ENCODE measurements around the gene NEU1.

The NEU1 gene

DNA sequence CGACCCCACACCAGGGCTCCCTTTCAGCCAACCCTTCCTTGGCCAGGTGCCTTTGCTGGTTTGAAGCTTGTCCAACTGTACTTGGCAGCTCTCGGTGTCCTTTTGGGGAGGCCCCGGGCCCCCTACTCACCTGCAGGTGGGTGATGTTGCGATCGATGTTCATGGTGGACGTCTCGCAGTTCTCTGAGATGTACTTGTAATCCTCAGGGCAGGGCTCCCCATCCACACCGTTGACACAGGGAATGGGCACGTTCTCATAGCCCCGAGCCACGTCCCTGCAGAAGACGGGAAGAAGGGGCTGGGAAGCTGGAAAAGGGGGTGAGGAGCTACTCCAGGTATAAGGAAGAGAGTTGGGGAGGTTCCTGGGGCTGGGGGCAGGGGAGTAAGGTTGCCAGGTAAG is 21.1 kb upstream of the NEU1 start:
- no peaks in the 10 kb centered on the region for H3K27me3 ChIP-seq (ENCODE audit: insufficient read depth, low read length, poor library complexity, severe bottlenecking)
- no peak overlapping the region for H3K4me2 ChIP-seq (ENCODE audit: low read depth, low read length, poor library complexity, severe bottlenecking)
- no peaks in the 10 kb centered on the region for H3K79me2 ChIP-seq (ENCODE audit: insufficient read depth, low read length)
- no peaks in the 10 kb centered on the region for H3F3A ChIP-seq (ENCODE audit: low read depth)
- no peaks in the 10 kb centered on the region for H3K9me3 ChIP-seq (ENCODE audit: insufficient read depth, low read depth, low read length)
- no peaks in the 10 kb centered on the region for H3K4me1 ChIP-seq (ENCODE audit: insufficient read depth, low read length, poor library complexity, severe bottlenecking)
- H3K9me2 ChIP-seq (replicated peaks; ENCODE audit: low read depth, low read length), result no peaks in the 10 kb centered on the region
- no peak overlapping the region for H2AFZ ChIP-seq (ENCODE audit: low read length)
- H3K9ac ChIP-seq (ENCODE audit: low read depth, low read length, poor library complexity, severe bottlenecking), result no peak overlapping the region
- H3K36me3 ChIP-seq (ENCODE audit: insufficient read depth, low read length), result peaks cover 86% of the 10 kb centered on the region; the same call in 1 of the 2 replicates
- H4K20me1 ChIP-seq (ENCODE audit: insufficient read depth, low read length, poor library complexity, severe bottlenecking), result no peaks in the 10 kb centered on the region
- TF ChIP-seq EZH2phosphoT487 (IDR thresholded peaks at IDR 0.05; ENCODE audit: borderline replicate concordance), result no peak
- TF ChIP-seq, protein P1, sequence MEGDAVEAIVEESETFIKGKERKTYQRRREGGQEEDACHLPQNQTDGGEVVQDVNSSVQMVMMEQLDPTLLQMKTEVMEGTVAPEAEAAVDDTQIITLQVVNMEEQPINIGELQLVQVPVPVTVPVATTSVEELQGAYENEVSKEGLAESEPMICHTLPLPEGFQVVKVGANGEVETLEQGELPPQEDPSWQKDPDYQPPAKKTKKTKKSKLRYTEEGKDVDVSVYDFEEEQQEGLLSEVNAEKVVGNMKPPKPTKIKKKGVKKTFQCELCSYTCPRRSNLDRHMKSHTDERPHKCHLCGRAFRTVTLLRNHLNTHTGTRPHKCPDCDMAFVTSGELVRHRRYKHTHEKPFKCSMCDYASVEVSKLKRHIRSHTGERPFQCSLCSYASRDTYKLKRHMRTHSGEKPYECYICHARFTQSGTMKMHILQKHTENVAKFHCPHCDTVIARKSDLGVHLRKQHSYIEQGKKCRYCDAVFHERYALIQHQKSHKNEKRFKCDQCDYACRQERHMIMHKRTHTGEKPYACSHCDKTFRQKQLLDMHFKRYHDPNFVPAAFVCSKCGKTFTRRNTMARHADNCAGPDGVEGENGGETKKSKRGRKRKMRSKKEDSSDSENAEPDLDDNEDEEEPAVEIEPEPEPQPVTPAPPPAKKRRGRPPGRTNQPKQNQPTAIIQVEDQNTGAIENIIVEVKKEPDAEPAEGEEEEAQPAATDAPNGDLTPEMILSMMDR (conservative IDR thresholded peaks at IDR 0.05; ENCODE audit: low read length), result no peak
- no peak overlapping the region for H3K4me3 ChIP-seq (ENCODE audit: low read length, poor library complexity, severe bottlenecking)

DNA sequence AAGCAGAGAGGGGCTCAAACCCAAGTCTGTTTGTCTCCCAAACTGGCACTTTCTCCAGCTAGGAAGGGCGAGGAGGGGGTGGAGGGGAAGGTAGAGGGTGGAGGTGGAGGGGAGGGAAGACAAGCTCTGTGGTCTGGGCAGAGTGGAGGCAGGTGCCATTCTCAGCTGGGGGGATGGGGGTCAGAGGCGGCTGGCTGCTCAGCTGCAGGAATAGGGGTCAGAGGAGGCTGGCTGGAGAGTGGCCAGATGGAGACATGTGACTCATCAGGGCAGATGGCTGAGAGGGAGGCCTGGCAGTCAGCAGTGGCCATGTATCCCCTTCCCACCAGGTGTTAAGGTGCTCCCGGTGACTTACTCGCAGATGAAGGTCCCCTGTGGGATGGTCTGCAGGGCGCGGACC is 19.7 kb upstream of the NEU1 start:
- H3K27me3 ChIP-seq (ENCODE audit: insufficient read depth, low read length, poor library complexity, severe bottlenecking), result no peaks in the 10 kb centered on the region
- no peaks in the 10 kb centered on the region for H4K20me1 ChIP-seq (ENCODE audit: insufficient read depth, low read length, poor library complexity, severe bottlenecking)
- H3K36me3 ChIP-seq (ENCODE audit: insufficient read depth, low read length), result peaks cover 74% of the 10 kb centered on the region; the same call in 1 of the 2 replicates
- H3K4me3 ChIP-seq (ENCODE audit: low read length, poor library complexity, severe bottlenecking), result no peak overlapping the region
- no peak overlapping the region for H2AFZ ChIP-seq (ENCODE audit: low read length)
- H3K4me2 ChIP-seq (ENCODE audit: low read depth, low read length, poor library complexity, severe bottlenecking), result no peak overlapping the region
- H3K9me3 ChIP-seq (ENCODE audit: insufficient read depth, low read depth, low read length), result no peaks in the 10 kb centered on the region
- no peaks in the 10 kb centered on the region for H3K9me2 ChIP-seq (replicated peaks; ENCODE audit: low read depth, low read length)
- H3K9ac ChIP-seq (ENCODE audit: low read depth, low read length, poor library complexity, severe bottlenecking), result no peak overlapping the region
- TF ChIP-seq EZH2phosphoT487 (IDR thresholded peaks at IDR 0.05; ENCODE audit: borderline replicate concordance), result no peak
- TF ChIP-seq, protein P1 (conservative IDR thresholded peaks at IDR 0.05; ENCODE audit: low read length), result no peak
- no peaks in the 10 kb centered on the region for H3K79me2 ChIP-seq (ENCODE audit: insufficient read depth, low read length)
- no peaks in the 10 kb centered on the region for H3K4me1 ChIP-seq (ENCODE audit: insufficient read depth, low read length, poor library complexity, severe bottlenecking)
- H3F3A ChIP-seq (ENCODE audit: low read depth), result no peaks in the 10 kb centered on the region

DNA sequence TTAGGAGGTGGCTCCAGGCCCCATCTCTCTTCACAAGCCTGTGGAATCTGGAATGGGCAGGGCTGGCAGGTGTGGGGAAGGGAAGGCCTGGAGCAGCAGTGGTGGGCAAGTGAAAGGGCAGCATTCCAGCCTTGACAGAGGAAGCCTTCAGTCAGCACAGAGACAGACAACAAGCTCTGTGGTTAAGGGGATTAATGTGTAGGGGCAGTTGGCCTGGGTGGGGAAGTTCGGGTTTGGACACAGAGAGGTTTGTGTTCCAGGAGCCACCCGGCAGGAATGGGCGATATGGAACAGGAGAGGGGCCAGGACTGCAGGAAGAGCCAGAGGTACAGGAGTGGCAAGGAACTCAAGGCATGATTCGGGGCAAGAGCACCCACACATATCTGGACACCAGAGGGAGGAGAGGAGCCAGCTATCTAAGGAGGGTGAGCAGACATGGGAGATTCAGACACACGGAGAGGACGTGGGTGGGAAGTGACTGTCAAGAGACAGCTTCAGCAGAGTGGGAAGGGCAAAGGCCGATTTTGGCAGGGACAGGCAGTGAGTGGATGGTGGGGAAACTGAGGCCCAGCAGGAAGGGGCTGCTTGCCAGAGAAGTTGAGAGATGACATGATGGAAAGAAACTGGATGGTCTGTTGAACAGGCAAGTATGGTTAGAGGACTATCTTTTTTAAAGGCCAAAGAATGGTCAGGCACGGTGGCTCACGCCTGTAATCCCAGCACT is 18.7 kb upstream of the NEU1 start:
- H3K36me3 ChIP-seq (ENCODE audit: insufficient read depth, low read length), result peaks cover 64% of the 10 kb centered on the region; the same call in 1 of the 2 replicates
- no peaks in the 10 kb centered on the region for H3K79me2 ChIP-seq (ENCODE audit: insufficient read depth, low read length)
- no peaks in the 10 kb centered on the region for H3F3A ChIP-seq (ENCODE audit: low read depth)
- TF ChIP-seq, protein P1 (conservative IDR thresholded peaks at IDR 0.05; ENCODE audit: low read length), result no peak
- no peak for TF ChIP-seq EZH2phosphoT487 (IDR thresholded peaks at IDR 0.05; ENCODE audit: borderline replicate concordance)
- no peaks in the 10 kb centered on the region for H3K27me3 ChIP-seq (ENCODE audit: insufficient read depth, low read length, poor library complexity, severe bottlenecking)
- no peaks in the 10 kb centered on the region for H3K9me3 ChIP-seq (ENCODE audit: insufficient read depth, low read depth, low read length)
- no peak overlapping the region for H3K9ac ChIP-seq (ENCODE audit: low read depth, low read length, poor library complexity, severe bottlenecking)
- no peaks in the 10 kb centered on the region for H4K20me1 ChIP-seq (ENCODE audit: insufficient read depth, low read length, poor library complexity, severe bottlenecking)
- no peak overlapping the region for H3K4me2 ChIP-seq (ENCODE audit: low read depth, low read length, poor library complexity, severe bottlenecking)
- no peak overlapping the region for H2AFZ ChIP-seq (ENCODE audit: low read length)
- H3K4me1 ChIP-seq (ENCODE audit: insufficient read depth, low read length, poor library complexity, severe bottlenecking), result no peaks in the 10 kb centered on the region
- H3K9me2 ChIP-seq (replicated peaks; ENCODE audit: low read depth, low read length), result no peaks in the 10 kb centered on the region
- no peak overlapping the region for H3K4me3 ChIP-seq (ENCODE audit: low read length, poor library complexity, severe bottlenecking)

Data from Loucy (cell line).